GM11168 (cell line): ENCODE measurements around the gene UBA5.
"Not testable (repeated sequence)": the region's sequence is repeated elsewhere in the genome, so short reads cannot be mapped to it uniquely, and the experiment has no call there.

ENCODE experiments used
- in situ Hi-C: fragments of 300-500 bp; cut with MboI; formaldehyde crosslinking; loops from one replicate; pipeline ENCODE4 v1.12.0; 2022; ENCODE audit warnings: low sequenced_read_pairs; ENCODE audit not compliant: unreplicated experiment

UBA5 gene

GRCh38 chr3:132660052-132660810 is at the start of gene UBA5:
UBA5 (plus strand) TSS chr3:132660329; CDS start chr3:132660538, 209 bp downstream.
- in situ Hi-C loops = no loop called here

- in situ Hi-C loops = not testable (repeated sequence)
Observed at GRCh38 chr3:132615301-132615700, 44.8 kb upstream of the UBA5 start.

- in situ Hi-C loops = no loop called here
Observed at GRCh38 chr3:132615881-132616280, 44.2 kb upstream of the UBA5 start.

GRCh38 chr3:132616780-132617179 is 43.3 kb upstream of the UBA5 start:
- in situ Hi-C loops = no loop called here

GRCh38 chr3:132622148-132622547 is 38.0 kb upstream of the UBA5 start:
- in situ Hi-C loops = no loop called here

GRCh38 chr3:132622761-132623160 is 37.4 kb upstream of the UBA5 start:
- in situ Hi-C loops = no loop called here

GRCh38 chr3:132623646-132624045 is 36.5 kb upstream of the UBA5 start:
- in situ Hi-C loops = no loop called here

GRCh38 chr3:132624790-132625189 is 35.3 kb upstream of the UBA5 start:
- in situ Hi-C loops = no loop called here

GRCh38 chr3:132625613-132626012 is 34.5 kb upstream of the UBA5 start:
- in situ Hi-C loops = no loop called here

GRCh38 chr3:132626955-132627354 is 33.2 kb upstream of the UBA5 start:
- in situ Hi-C loops = no loop called here

- in situ Hi-C loops = no loop called here
Observed at GRCh38 chr3:132628157-132628556, 32.0 kb upstream of the UBA5 start.

GRCh38 chr3:132629928-132630327 is 30.2 kb upstream of the UBA5 start:
- in situ Hi-C loops = no loop called here

GRCh38 chr3:132630612-132631011 is 29.5 kb upstream of the UBA5 start:
- in situ Hi-C loops = no loop called here

GRCh38 chr3:132635052-132635451 is 25.1 kb upstream of the UBA5 start:
- in situ Hi-C loops = no loop called here

- in situ Hi-C loops = no loop called here
Observed at GRCh38 chr3:132637590-132637989, 22.5 kb upstream of the UBA5 start.

GRCh38 chr3:132638706-132639105 is 21.4 kb upstream of the UBA5 start:
- in situ Hi-C loops = no loop called here

GRCh38 chr3:132641427-132641826 is 18.7 kb upstream of the UBA5 start:
- in situ Hi-C loops = not testable (repeated sequence)

- in situ Hi-C loops = no loop called here
Observed at GRCh38 chr3:132641837-132642538, 18.1 kb upstream of the UBA5 start.

GRCh38 chr3:132642539-132642847 is 17.6 kb upstream of the UBA5 start:
- in situ Hi-C loops = no loop called here

- in situ Hi-C loops = no loop called here
Observed at GRCh38 chr3:132643366-132643765, 16.8 kb upstream of the UBA5 start.

GRCh38 chr3:132645058-132645457 is 15.1 kb upstream of the UBA5 start:
- in situ Hi-C loops = loop anchor here (5.0 kb wide), 1 partner anchor 108 kb away; no protein-coding TSS in a partner anchor

- in situ Hi-C loops = no loop called here
Observed at GRCh38 chr3:132650153-132650552, 10.0 kb upstream of the UBA5 start.
